Mesothelial cell of epicardium (in vitro differentiated cells): ENCODE measurements around the gene EVI5L. TPM values are rescaled to one million over a fixed set of nuclear protein-coding genes. Genes with fewer than 3 reads are reported as not detected.
A peak's percentile ranks its signal among the peaks of the same experiment; 100 is the strongest.

Experiments
- DNase-seq, 2 experiments: peaks; one replicate each; pipeline ENCODE4 v3.0.0; 2021; ENCODE audit warnings: low spot score in 2 of 2; ENCODE audit not compliant: unreplicated experiment in 2 of 2
- H3K27ac Mint-ChIP-seq: 2 replicates; pipeline ENCODE4 v1.8.0; 2021; ENCODE audit warnings: mixed read lengths
- H3K27me3 Mint-ChIP-seq: 2 replicates; pipeline ENCODE4 v1.8.0; 2021; ENCODE audit warnings: low read depth, mixed read lengths
- H3K36me3 Mint-ChIP-seq: 2 replicates; pipeline ENCODE4 v1.8.0; 2021; ENCODE audit warnings: mixed read lengths
- H3K4me1 Mint-ChIP-seq: 2 replicates; pipeline ENCODE4 v1.8.0; 2021; ENCODE audit warnings: mixed read lengths
- H3K4me3 Mint-ChIP-seq: 2 replicates; pipeline ENCODE4 v1.8.0; 2021; ENCODE audit warnings: mild to moderate bottlenecking, moderate library complexity, mixed read lengths
- H3K9me3 Mint-ChIP-seq: 2 replicates; pipeline ENCODE4 v1.8.0; 2021; ENCODE audit warnings: mixed read lengths
- total RNA-seq: library from RNA; stranded (reverse); gene quantifications from 3 replicates; pipeline ENCODE4 v1.2.1, GENCODE V29; 2021
- TF ChIP-seq, protein P1 (sequence below): fragments of 200-600 bp; sonication (generic); IDR thresholded peaks from one replicate; pipeline ENCODE4 v1.5.0; 2021; ENCODE audit warnings: antibody characterized with exemption; ENCODE audit not compliant: unreplicated experiment

Gene EVI5L
- 18.5 to 21.7 TPM (median 19.5 TPM) in 3 replicates for total RNA-seq

- Mint-ChIP-seq H3K9me3 (no peaks in the 10 kb centered on the region), H3K27me3 (peaks cover 34% of the 10 kb centered on the region), H3K4me1 (peaks cover 16% of the 10 kb centered on the region), H3K27ac (peak within 1 kb of the TSS; percentile 89), H3K4me3 (peak within 1 kb of the TSS; percentile 73), H3K36me3 (no peaks in the 10 kb centered on the region)
- TF ChIP-seq, protein P1, sequence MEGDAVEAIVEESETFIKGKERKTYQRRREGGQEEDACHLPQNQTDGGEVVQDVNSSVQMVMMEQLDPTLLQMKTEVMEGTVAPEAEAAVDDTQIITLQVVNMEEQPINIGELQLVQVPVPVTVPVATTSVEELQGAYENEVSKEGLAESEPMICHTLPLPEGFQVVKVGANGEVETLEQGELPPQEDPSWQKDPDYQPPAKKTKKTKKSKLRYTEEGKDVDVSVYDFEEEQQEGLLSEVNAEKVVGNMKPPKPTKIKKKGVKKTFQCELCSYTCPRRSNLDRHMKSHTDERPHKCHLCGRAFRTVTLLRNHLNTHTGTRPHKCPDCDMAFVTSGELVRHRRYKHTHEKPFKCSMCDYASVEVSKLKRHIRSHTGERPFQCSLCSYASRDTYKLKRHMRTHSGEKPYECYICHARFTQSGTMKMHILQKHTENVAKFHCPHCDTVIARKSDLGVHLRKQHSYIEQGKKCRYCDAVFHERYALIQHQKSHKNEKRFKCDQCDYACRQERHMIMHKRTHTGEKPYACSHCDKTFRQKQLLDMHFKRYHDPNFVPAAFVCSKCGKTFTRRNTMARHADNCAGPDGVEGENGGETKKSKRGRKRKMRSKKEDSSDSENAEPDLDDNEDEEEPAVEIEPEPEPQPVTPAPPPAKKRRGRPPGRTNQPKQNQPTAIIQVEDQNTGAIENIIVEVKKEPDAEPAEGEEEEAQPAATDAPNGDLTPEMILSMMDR, result no peak
- peak; percentile 96 to 100 for DNase-seq
Observed at GRCh38 chr19:7829561-7830271, at the start of gene EVI5L. TSS of gene EVI5L (plus strand) at chr19:7830218. CDS start at chr19:7846543, 16,325 bp downstream.

GRCh38 chr19:7781157-7781556 is 48.9 kb upstream of the EVI5L start:
- no peak overlapping the region for H3K4me3 Mint-ChIP-seq
- H3K27ac Mint-ChIP-seq, result peak overlapping the region; percentile 22
- no peaks in the 10 kb centered on the region for H3K36me3 Mint-ChIP-seq
- no peak for DNase-seq
- H3K27me3 Mint-ChIP-seq, result no peaks in the 10 kb centered on the region
- peaks cover 16% of the 10 kb centered on the region for H3K4me1 Mint-ChIP-seq
- TF ChIP-seq, protein P1, result no peak
- H3K9me3 Mint-ChIP-seq, result no peaks in the 10 kb centered on the region

DNA sequence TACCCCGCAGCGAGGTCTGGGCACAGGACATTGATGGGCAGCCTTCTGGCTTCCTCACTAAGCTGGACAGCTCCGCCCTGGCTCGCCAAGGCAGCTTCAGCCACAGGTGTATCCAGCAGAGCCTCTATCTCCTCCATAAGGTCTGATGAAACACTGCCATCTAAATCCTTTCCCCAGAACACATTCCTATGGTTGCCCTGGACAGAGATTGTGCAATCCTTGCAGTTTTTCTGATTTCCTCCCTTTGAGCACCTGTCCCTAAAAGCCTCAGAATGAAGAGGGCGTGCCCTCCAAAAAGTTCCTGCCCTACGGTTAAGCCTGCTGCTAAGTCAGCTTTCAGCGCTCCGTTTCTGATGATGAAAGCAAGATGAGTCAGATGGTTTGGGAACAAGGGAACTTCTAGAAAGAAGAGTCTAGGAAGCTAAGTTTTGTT is 46.0 kb upstream of the EVI5L start:
- H3K9me3 Mint-ChIP-seq, result no peaks in the 10 kb centered on the region
- no peak for DNase-seq
- H3K36me3 Mint-ChIP-seq, result no peaks in the 10 kb centered on the region
- H3K27ac Mint-ChIP-seq, result no peak overlapping the region
- H3K4me1 Mint-ChIP-seq, result peaks cover 22% of the 10 kb centered on the region
- TF ChIP-seq, protein P1, result no peak
- no peak overlapping the region for H3K4me3 Mint-ChIP-seq
- peaks cover 4% of the 10 kb centered on the region for H3K27me3 Mint-ChIP-seq

- peaks cover 28% of the 10 kb centered on the region for H3K4me1 Mint-ChIP-seq
- no peaks in the 10 kb centered on the region for H3K9me3 Mint-ChIP-seq
- peaks cover 6% of the 10 kb centered on the region for H3K27me3 Mint-ChIP-seq
- no peaks in the 10 kb centered on the region for H3K36me3 Mint-ChIP-seq
- H3K27ac Mint-ChIP-seq, result no peak overlapping the region
- TF ChIP-seq, protein P1, result no peak
- H3K4me3 Mint-ChIP-seq, result no peak overlapping the region
- no peak for DNase-seq
Observed at GRCh38 chr19:7784856-7785255, 45.2 kb upstream of the EVI5L start.

GRCh38 chr19:7787141-7787540 is 42.9 kb upstream of the EVI5L start:
- Mint-ChIP-seq H3K9me3 (no peaks in the 10 kb centered on the region), H3K4me1 (peaks cover 27% of the 10 kb centered on the region), H3K27ac (no peak overlapping the region), H3K27me3 (peaks cover 6% of the 10 kb centered on the region), H3K36me3 (no peaks in the 10 kb centered on the region), H3K4me3 (peak overlapping the region; percentile 57)
- TF ChIP-seq, protein P1, result no peak
- no peak for DNase-seq
